ELR (cell line): ENCODE results near the gene POLR2E.

Experiments used
- DNase-seq: peaks from one replicate; pipeline ENCODE4 v3.0.0-alpha.2; 2015; ENCODE audit warnings: low read depth

The POLR2E gene

DNA sequence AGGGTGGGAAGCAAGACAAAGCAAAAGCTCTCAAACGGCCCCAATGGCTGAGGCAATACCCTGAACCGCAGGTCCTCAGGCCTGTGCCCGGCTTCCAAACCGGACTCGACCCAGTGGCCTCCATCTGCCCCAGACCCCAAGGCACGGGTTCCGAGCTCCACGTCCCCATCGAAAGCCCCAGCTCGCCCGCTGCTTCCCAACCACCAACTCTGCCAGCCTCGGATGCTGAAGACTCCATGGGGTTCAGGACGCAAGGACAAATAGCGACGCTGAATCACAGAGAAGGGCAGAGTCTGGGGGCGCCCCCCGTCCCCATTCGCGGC is 559 bp downstream of the POLR2E start:
- peak; percentile 31 for DNase-seq

GRCh38 chr19:1093811-1094553 is 1.2 kb downstream of the POLR2E start:
- no peak for DNase-seq

DNA sequence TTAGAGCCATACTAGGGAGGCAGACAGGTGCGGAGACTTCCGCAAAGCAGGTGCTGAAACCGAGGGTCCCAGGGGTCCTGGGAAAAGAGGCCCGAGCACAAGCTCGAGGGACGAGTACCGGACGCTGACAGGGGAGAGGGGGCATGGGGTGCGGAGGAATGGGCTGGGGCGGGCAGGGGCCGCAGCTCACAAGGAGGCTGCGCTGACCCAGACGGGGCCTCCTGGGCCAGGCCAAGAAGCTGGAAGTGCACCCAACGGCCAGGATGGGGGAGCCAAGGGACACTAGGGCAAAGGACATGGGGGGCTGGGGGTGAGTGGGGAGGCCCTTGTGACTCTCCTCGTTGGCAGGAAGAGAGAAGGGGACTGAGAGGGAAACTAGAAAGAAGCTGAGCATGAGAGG is 1.8 kb downstream of the POLR2E start:
- DNase-seq: no peak

DNA sequence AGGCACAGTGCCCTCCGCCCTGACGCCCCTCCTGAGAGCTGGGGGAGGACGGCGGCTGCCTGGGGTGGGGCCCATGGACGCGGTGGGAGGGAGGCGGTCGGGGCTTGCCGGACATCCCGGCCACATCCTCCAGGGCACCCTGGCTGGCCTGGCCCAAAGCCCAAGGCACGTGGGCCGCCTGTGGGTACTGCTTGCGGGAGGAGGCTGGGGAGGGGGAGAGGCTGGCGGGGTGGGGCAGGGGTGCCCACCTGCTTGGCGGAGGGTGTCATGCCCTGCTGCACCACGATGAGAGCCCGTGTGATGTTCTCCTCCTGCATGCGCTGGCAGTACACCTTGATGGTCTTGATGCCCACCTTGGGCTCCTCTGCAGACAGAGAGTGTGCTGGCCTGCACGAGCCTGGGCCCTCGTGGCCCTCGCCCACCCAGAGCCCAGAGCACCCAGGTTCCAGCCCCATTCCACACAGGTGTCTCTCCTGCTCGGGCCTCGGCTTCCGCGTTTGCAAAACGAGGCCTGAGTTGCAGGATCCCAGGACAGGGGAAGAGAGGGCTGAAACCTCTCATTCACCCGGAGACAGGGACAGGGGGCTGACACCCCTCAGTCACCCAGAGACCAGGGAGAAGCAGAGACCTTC is 3.5 kb downstream of the POLR2E start:
- no peak for DNase-seq

DNA sequence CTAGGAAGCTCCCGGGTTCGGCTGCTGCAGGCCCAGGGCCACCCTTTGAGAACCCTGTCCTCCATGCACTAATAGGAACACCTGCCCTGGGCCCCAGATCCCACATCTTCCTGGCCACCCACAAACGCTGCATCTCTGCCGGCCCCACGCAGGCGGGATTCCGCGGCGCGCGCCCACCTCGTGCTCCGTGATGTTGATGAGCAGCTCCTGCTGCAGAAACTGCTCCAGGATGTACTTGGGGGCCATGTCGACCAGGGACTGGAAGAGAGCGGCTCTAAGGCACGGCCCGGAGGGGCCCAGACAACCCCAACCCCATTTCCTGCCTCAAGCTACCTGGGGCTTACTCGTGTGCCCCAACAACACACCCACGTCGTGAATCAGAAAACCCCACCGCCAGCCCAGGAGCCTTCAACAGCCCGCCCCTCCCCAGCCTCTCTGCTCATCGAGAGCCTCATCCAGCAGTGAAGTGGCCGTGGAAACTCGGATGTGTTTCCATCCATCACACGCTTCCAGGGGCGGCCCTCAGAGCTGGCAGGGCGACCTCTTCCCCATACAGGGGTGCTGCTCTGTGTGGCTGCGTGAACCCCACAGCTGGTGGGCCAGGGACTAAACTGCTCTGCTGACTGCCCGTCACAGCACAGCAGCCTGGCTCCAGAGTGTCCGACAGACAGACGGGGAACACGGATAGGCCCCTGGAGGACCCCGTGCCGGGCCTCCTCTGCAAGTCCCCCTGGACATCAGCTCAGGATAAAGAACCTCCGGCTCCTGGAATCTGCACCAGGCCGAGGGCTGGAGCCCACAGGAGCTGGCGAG is 4.2 kb downstream of the POLR2E start:
- no peak for DNase-seq

DNA sequence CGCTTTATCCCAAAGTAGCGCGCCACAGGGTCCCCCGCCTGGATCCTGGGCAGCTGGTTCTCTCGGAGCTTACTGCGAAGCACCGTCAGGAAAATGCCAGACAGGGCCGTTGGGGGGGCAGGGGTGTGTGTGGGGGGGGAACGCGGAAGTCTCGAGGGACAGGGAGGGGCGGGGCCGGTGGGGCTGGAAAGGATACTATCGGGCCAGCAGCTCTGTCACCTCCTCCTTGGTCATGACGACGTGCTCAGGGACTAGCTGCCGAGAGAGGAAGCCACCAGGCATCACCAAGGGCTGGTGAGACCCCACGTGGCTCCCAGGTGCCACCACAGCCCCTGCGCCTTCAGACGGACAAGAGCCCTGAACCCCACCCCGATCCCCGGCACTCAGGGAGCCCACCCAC is 5.3 kb downstream of the POLR2E start:
- no peak for DNase-seq

- no peak for DNase-seq
These were observed 5.9 kb downstream of the POLR2E start for GRCh38 chr19:1089126-1089771.

DNA sequence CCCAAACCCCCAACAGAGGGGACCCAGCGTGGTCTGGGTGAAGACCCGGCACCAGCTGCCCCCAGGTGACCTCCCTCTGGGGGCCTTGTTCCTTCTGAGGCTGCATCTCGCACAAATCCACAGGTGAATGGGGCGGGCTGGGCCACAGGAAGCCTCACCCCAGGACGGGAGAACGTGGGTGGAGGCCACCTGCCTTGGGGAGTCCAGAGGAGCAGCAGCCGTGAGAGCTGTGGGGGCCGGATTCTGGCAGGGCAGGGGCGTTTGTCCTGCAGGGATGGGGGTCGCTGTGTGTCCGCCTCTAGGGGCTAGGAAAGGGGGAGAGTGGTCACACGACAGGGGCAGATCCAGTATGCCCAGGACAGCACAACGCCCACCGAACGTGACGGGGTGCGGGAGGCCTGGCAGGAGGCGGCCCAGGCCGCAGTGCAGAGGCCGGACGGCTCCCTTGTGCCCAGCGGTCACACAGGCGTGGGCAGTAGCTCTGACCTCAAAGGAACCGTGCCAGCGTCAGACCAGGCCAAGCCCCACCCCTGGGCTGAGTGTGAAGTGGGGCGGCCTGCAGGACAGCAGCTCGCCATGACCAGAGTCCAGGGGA is 6.7 kb downstream of the POLR2E start:
- no peak for DNase-seq

- DNase-seq: no peak
These were observed 7.3 kb downstream of the POLR2E start for GRCh38 chr19:1087813-1088415.

GRCh38 chr19:1086613-1087012 is 8.6 kb downstream of the POLR2E start:
- DNase-seq: no peak

GRCh38 chr19:1085676-1086442 is 9.3 kb downstream of the POLR2E start:
- DNase-seq: no peak

- DNase-seq: no peak
These were observed 10.0 kb downstream of the POLR2E start for GRCh38 chr19:1085053-1085658.

- no peak for DNase-seq
These were observed 10.9 kb downstream of the POLR2E start for GRCh38 chr19:1084024-1084868.

GRCh38 chr19:1082928-1083816 is 12.0 kb downstream of the POLR2E start:
- no peak for DNase-seq

GRCh38 chr19:1082165-1082927 is 12.8 kb downstream of the POLR2E start:
- DNase-seq: peak; percentile 68

DNA sequence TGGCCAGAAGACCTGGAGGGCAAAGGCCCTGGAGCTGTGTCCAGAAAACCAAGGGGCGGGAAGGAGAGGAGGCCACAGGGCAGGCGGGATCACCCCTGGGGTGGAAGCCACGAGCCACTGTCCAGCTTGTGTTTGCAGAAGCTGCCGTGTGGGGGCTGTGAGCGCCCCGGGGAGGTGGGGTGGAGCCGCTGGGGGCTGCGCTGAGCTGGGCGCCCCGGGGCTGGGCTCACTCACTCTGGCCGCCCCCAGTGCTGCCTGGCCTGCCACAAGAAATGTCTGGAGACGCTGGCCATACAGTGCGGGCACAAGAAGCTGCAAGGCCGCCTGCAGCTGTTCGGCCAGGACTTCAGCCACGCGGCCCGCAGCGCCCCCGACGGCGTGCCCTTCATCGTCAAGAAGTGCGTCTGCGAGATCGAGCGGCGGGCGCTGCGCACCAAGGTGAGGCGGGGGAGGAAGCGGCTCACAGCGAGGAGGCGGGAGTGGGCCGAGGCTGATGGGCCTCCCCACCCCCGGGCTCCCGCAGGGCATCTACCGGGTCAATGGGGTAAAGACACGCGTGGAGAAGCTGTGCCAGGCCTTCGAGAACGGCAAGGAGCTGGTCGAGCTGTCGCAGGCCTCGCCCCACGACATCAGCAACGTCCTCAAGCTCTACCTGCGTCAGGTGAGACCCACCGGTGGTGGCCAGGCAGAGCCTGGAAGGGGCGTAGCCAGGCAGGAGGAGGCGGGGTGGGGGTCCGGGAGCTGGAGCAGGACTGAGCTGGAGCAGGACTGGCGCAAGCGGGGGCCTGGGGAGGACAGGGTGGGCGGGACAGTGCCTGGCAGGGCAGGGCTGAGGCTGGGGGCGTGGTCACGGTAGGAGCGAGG is 13.6 kb downstream of the POLR2E start:
- no peak for DNase-seq
